PC-3 (cell line): ENCODE data around the gene ADAMTS17. TPM values are rescaled to one million over a fixed set of nuclear protein-coding genes. Genes with fewer than 3 reads are reported as not detected.

Source experiments
- ATAC-seq: fragments of 200-7000 bp; cut with Tn5 transposase; 2 replicates; pipeline ENCODE4 v1.9.1; 2020; ENCODE audit warnings: mild to moderate bottlenecking, moderate library complexity
- BruUV-seq: library from RNA; stranded (reverse); fragments of 400-500 nt; replicated peaks from 2 replicates; lab custom pipeline; 2021; lab: Mats Ljungman, UMichigan
- CTCF ChIA-PET: fragments of 300-600 bp; sonication (Branson Sonifier 250); formaldehyde crosslinking; loops from one replicate; lab custom pipeline; 2022; ENCODE audit warnings: antibody characterized with exemption; lab: Charles Lee
- POLR2A ChIA-PET: fragments of 300-600 bp; sonication (Branson Sonifier 250); formaldehyde crosslinking; loops from one replicate; lab custom pipeline; 2022; ENCODE audit warnings: antibody characterized with exemption; ENCODE audit not compliant: unreplicated experiment; lab: Charles Lee
- DNase-seq: peaks from one replicate; pipeline ENCODE4 v3.0.0-alpha.2; 2015
- H2AFZ ChIP-seq: fragments of 300-600 bp; sonication (generic); 2 replicates; pipeline ENCODE4 v1.6.0; 2016; ENCODE audit warnings: antibody characterized with exemption, low read length
- H3F3A ChIP-seq: fragments of 300-600 bp; sonication (generic); one replicate; pipeline ENCODE4 v1.6.0; 2017; ENCODE audit warnings: antibody characterized with exemption, low read length, control low read depth, mild to moderate bottlenecking; ENCODE audit not compliant: unreplicated experiment
- H3K27ac ChIP-seq: fragments of 300-600 bp; sonication (generic); 2 replicates; pipeline ENCODE4 v1.5.1; 2016; ENCODE audit warnings: mild to moderate bottlenecking, low read length
- H3K27me3 ChIP-seq: fragments of 300-600 bp; sonication (generic); 2 replicates; pipeline ENCODE4 v1.6.1; 2016; ENCODE audit warnings: low read length, mixed read lengths
- H3K36me3 ChIP-seq: fragments of 300-600 bp; sonication (generic); 2 replicates; pipeline ENCODE4 v1.6.1; 2016; ENCODE audit warnings: low read depth, mixed run types, low read length, mixed read lengths
- H3K4me1 ChIP-seq: fragments of 300-600 bp; sonication (generic); 2 replicates; pipeline ENCODE4 v1.5.1; 2016; ENCODE audit warnings: low read length; ENCODE audit not compliant: insufficient read depth
- H3K4me2 ChIP-seq: fragments of 300-600 bp; sonication (generic); 2 replicates; pipeline ENCODE4 v1.6.0; 2016; ENCODE audit warnings: low read length
- H3K4me3 ChIP-seq: fragments of 300-600 bp; sonication (generic); 2 replicates; pipeline ENCODE4 v1.5.1; 2016; ENCODE audit warnings: mild to moderate bottlenecking, low read length, mixed read lengths
- H3K79me2 ChIP-seq: fragments of 300-600 bp; sonication (generic); 2 replicates; pipeline ENCODE4 v1.6.1; 2017; ENCODE audit warnings: low read length, mixed read lengths
- H3K9ac ChIP-seq: fragments of 300-600 bp; sonication (generic); 2 replicates; pipeline ENCODE4 v1.6.0; 2016; ENCODE audit warnings: mild to moderate bottlenecking, low read length
- H3K9me2 ChIP-seq: fragments of 300-600 bp; sonication (generic); replicated peaks from 2 replicates; pipeline ENCODE4 v1.6.1; 2016; ENCODE audit warnings: mixed run types, low read length, mixed read lengths
- H3K9me3 ChIP-seq: fragments of 300-600 bp; sonication (generic); 2 replicates; pipeline ENCODE4 v1.6.1; 2016; ENCODE audit warnings: low read length, mixed read lengths
- H4K20me1 ChIP-seq: fragments of 300-600 bp; sonication (generic); 2 replicates; pipeline ENCODE4 v1.6.1; 2016; ENCODE audit warnings: low read length, mixed read lengths
- CTCF ChIP-seq: fragments of 300-600 bp; sonication (generic); conservative IDR thresholded peaks from 2 replicates; pipeline ENCODE4 v1.5.1; 2017; ENCODE audit warnings: antibody characterized with exemption, low read depth, mild to moderate bottlenecking, low read length
- EZH2 ChIP-seq: fragments of 300-600 bp; sonication (generic); IDR thresholded peaks from one replicate; pipeline ENCODE4 v1.6.1; 2017; ENCODE audit warnings: antibody characterized with exemption, mild to moderate bottlenecking, low read length; ENCODE audit not compliant: unreplicated experiment
- EZH2phosphoT487 ChIP-seq: fragments of 300-600 bp; sonication (generic); IDR thresholded peaks from 2 replicates; pipeline ENCODE4 v1.6.1; 2018; ENCODE audit warnings: mild to moderate bottlenecking, antibody characterized with exemption, low read length, borderline replicate concordance
- intact Hi-C: fragments of 100-400 bp; cut with micrococcal nuclease; formaldehyde crosslinking; loops from 2 replicates; pipeline ENCODE4 v1.9.0; 2023
- total RNA-seq: library from RNA; depleted of rRNA; stranded (reverse); fragments of >200 nt; gene quantifications from 2 replicates; pipeline ENCODE4 v1.2.3, GENCODE V29; 2014

Gene ADAMTS17
- total RNA-seq, 1 experiment from 2014 or later = 6.9 TPM

GRCh38 chr15:100029868-100030479 lies 311.8 kb downstream of the ADAMTS17 start:
- H3K9ac ChIP-seq = no peak overlapping the region
- peaks cover 10% of the 10 kb centered on the region; the same call in 1 of the 2 replicates for H3K4me1 ChIP-seq
- H3K36me3 ChIP-seq = no peaks in the 10 kb centered on the region
- H3K4me2 ChIP-seq = no peak overlapping the region
- ATAC-seq (no peak), DNase-seq (no peak)
- BruUV-seq = no TSS peak
- H3F3A ChIP-seq = no peaks in the 10 kb centered on the region
- no peaks in the 10 kb centered on the region for H4K20me1 ChIP-seq
- H2AFZ ChIP-seq = no peak overlapping the region
- ChIA-PET POLR2A (no interaction called here), CTCF (no interaction called here)
- H3K9me3 ChIP-seq = no peaks in the 10 kb centered on the region; the same call in 1 of the 2 replicates
- intact Hi-C loops = no loop called here
- H3K27me3 ChIP-seq = no peaks in the 10 kb centered on the region
- TF ChIP-seq EZH2phosphoT487 = no peak
- no peak for TF ChIP-seq EZH2
- no peak for TF ChIP-seq CTCF
- no peaks in the 10 kb centered on the region for H3K9me2 ChIP-seq
- no peak overlapping the region for H3K4me3 ChIP-seq
- H3K27ac ChIP-seq = no peak overlapping the region
- no peaks in the 10 kb centered on the region for H3K79me2 ChIP-seq

- ChIA-PET POLR2A (no interaction called here), CTCF (no interaction called here)
- H3F3A ChIP-seq = no peaks in the 10 kb centered on the region
- BruUV-seq = no TSS peak
- H3K27me3 ChIP-seq = no peaks in the 10 kb centered on the region
- intact Hi-C loops = no loop called here
- ATAC-seq (no peak), DNase-seq (no peak)
- no peaks in the 10 kb centered on the region; the same call in 1 of the 2 replicates for H3K9me3 ChIP-seq
- H4K20me1 ChIP-seq = no peaks in the 10 kb centered on the region
- no peak overlapping the region for H3K27ac ChIP-seq
- H3K79me2 ChIP-seq = no peaks in the 10 kb centered on the region
- H3K9ac ChIP-seq = no peak overlapping the region
- TF ChIP-seq CTCF (no peak), EZH2phosphoT487 (no peak), EZH2 (no peak)
- H3K4me3 ChIP-seq = no peak overlapping the region
- H3K9me2 ChIP-seq = no peaks in the 10 kb centered on the region
- H3K36me3 ChIP-seq = no peaks in the 10 kb centered on the region
- H3K4me1 ChIP-seq = peaks cover 10% of the 10 kb centered on the region; the same call in 1 of the 2 replicates
- H2AFZ ChIP-seq = no peak overlapping the region
- H3K4me2 ChIP-seq = no peak overlapping the region
Observed at GRCh38 chr15:100029045-100029444, 312.7 kb downstream of the ADAMTS17 start.

- H3K27me3 ChIP-seq = no peaks in the 10 kb centered on the region
- no peak overlapping the region for H3K4me3 ChIP-seq
- ATAC-seq = no peak
- H3K9me2 ChIP-seq = no peaks in the 10 kb centered on the region
- H4K20me1 ChIP-seq = no peaks in the 10 kb centered on the region
- POLR2A ChIA-PET = no interaction called here
- no peak for TF ChIP-seq EZH2phosphoT487
- no peak for TF ChIP-seq CTCF
- no peak for TF ChIP-seq EZH2
- H3K36me3 ChIP-seq = no peaks in the 10 kb centered on the region
- H3F3A ChIP-seq = no peaks in the 10 kb centered on the region
- H3K79me2 ChIP-seq = no peaks in the 10 kb centered on the region
- BruUV-seq = no TSS peak
- H3K9ac ChIP-seq = no peak overlapping the region
- CTCF ChIA-PET = no interaction called here
- H3K4me1 ChIP-seq = peaks cover 7% of the 10 kb centered on the region; the same call in 1 of the 2 replicates
- H3K27ac ChIP-seq = no peak overlapping the region
- intact Hi-C loops = no loop called here
- no peaks in the 10 kb centered on the region; the same call in 1 of the 2 replicates for H3K9me3 ChIP-seq
- H3K4me2 ChIP-seq = no peak overlapping the region
- DNase-seq = no peak
- no peak overlapping the region for H2AFZ ChIP-seq
Observed at GRCh38 chr15:100026041-100026440, 315.7 kb downstream of the ADAMTS17 start.
